DOHH2 (cell line): ENCODE measurements around the gene GLB1L2.

Source experiments
- H3F3A ChIP-seq: fragments of 200-600 bp; sonication (generic), shearing (Covaris generic); 2 replicates; pipeline ENCODE4 v1.6.0; 2016; ENCODE audit warnings: antibody characterized with exemption, mild to moderate bottlenecking; ENCODE audit not compliant: control insufficient read depth, insufficient read depth
- H3K27ac ChIP-seq: fragments of 200-600 bp; sonication (generic); 2 replicates; pipeline ENCODE4 v1.5.1; 2014; ENCODE audit warnings: low read depth, mild to moderate bottlenecking, low read length, moderate library complexity
- H3K27me3 ChIP-seq: fragments of 200-600 bp; sonication (generic); 2 replicates; pipeline ENCODE4 v1.6.1; 2014; ENCODE audit warnings: mild to moderate bottlenecking, low read length, mixed read lengths; ENCODE audit not compliant: control insufficient read depth
- H3K36me3 ChIP-seq: fragments of 200-600 bp; sonication (generic); 2 replicates; pipeline ENCODE4 v1.6.1; 2014; ENCODE audit warnings: mild to moderate bottlenecking, low read length, moderate library complexity, mixed read lengths; ENCODE audit not compliant: control insufficient read depth
- H3K4me1 ChIP-seq: fragments of 200-600 bp; sonication (generic); 2 replicates; pipeline ENCODE4 v1.6.1; 2014; ENCODE audit warnings: mild to moderate bottlenecking, low read length, mixed read lengths; ENCODE audit not compliant: control insufficient read depth
- H3K4me2 ChIP-seq: fragments of 200-600 bp; sonication (generic); 2 replicates; pipeline ENCODE4 v1.6.0; 2014; ENCODE audit warnings: mild to moderate bottlenecking, low read length, moderate library complexity
- H3K4me3 ChIP-seq: fragments of 200-600 bp; sonication (generic); 2 replicates; pipeline ENCODE4 v1.5.1; 2014; ENCODE audit warnings: mild to moderate bottlenecking, low read length, mixed read lengths
- H3K79me2 ChIP-seq: fragments of 200-600 bp; sonication (generic); 2 replicates; pipeline ENCODE4 v1.6.1; 2014; ENCODE audit warnings: mild to moderate bottlenecking, low read length, mixed read lengths; ENCODE audit not compliant: control insufficient read depth
- H3K9me2 ChIP-seq: fragments of 200-600 bp; sonication (generic); replicated peaks from 2 replicates; pipeline ENCODE4 v1.6.1; 2014; ENCODE audit warnings: mild to moderate bottlenecking, low read length, mixed read lengths; ENCODE audit not compliant: control insufficient read depth
- H3K9me3 ChIP-seq: fragments of 200-600 bp; sonication (generic); 2 replicates; pipeline ENCODE4 v1.6.1; 2014; ENCODE audit warnings: antibody characterized with exemption, low read length, mixed read lengths; ENCODE audit not compliant: control insufficient read depth, insufficient read depth
- H4K20me1 ChIP-seq: fragments of 200-600 bp; sonication (generic); 2 replicates; pipeline ENCODE4 v1.6.0; 2014; ENCODE audit warnings: low read depth, mild to moderate bottlenecking, antibody characterized with exemption, low read length, moderate library complexity; ENCODE audit not compliant: control insufficient read depth, insufficient read depth
- CTCF ChIP-seq: fragments of 200-600 bp; sonication (generic); IDR thresholded peaks from one replicate; pipeline ENCODE4 v1.5.1; 2014; ENCODE audit warnings: antibody characterized with exemption, mild to moderate bottlenecking, low read depth, low read length; ENCODE audit not compliant: poor library complexity, severe bottlenecking
- EZH2phosphoT487 ChIP-seq: fragments of 200-600 bp; sonication (generic); IDR thresholded peaks from 2 replicates; pipeline ENCODE4 v1.6.1; 2017; ENCODE audit warnings: borderline replicate concordance, mild to moderate bottlenecking, antibody characterized with exemption, low read length, moderate library complexity, mixed read lengths

The GLB1L2 gene

DNA sequence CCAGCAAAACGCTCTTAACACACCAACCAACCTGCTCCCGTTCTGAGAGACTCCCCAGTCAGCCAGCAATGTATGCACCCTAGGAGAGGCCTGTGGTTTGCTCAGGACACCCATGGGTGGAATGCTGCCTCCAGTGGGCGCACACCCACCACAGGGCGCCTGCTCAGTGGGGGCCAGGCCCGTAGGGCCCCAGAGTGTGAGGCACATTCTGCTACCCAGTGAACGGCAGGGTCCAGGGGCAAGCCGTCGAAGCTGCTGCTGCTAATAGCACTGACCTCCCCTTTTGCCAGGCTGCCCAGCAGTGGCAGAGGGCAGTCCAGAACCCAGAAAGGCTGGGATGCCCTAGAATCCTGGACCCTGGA lies 67.5 kb downstream of the GLB1L2 start:
- Histone ChIP-seq H3K4me2 (no peak overlapping the region), H3K4me1 (no peaks in the 10 kb centered on the region), H4K20me1 (no peaks in the 10 kb centered on the region), H3K27me3 (no peaks in the 10 kb centered on the region), H3K9me3 (no peaks in the 10 kb centered on the region), H3K9me2 (no peaks in the 10 kb centered on the region), H3K79me2 (no peaks in the 10 kb centered on the region), H3F3A (no peaks in the 10 kb centered on the region), H3K36me3 (no peaks in the 10 kb centered on the region), H3K4me3 (no peak overlapping the region), H3K27ac (no peak overlapping the region)
- TF ChIP-seq EZH2phosphoT487 (no peak), CTCF (no peak)

DNA sequence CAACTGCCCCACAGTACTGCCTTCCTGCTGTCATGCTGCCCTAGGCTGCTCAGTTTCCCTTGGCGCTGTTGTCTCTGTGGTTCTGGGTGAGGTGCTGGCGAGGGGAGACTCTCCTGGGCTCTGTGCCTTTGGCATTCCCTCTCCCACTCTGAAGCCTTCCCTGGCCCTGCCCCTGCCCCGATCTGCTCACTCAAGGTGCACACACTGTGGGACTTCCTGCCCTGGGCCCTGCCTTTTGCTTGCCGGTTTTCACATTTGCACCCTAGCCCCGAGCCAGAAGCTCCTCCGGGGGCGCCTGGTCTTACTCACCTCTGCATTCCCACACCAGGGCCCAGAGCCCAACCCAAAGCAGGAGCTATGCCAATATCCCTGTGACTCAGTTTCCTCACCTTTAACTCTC lies 68.2 kb downstream of the GLB1L2 start:
- TF ChIP-seq EZH2phosphoT487 = no peak
- TF ChIP-seq CTCF = no peak
- no peaks in the 10 kb centered on the region for H3K79me2 ChIP-seq
- H3K36me3 ChIP-seq = no peaks in the 10 kb centered on the region
- no peaks in the 10 kb centered on the region for H3K9me2 ChIP-seq
- H3K27me3 ChIP-seq = no peaks in the 10 kb centered on the region
- no peak overlapping the region for H3K27ac ChIP-seq
- no peaks in the 10 kb centered on the region for H4K20me1 ChIP-seq
- no peaks in the 10 kb centered on the region for H3F3A ChIP-seq
- no peaks in the 10 kb centered on the region for H3K9me3 ChIP-seq
- no peaks in the 10 kb centered on the region for H3K4me1 ChIP-seq
- no peak overlapping the region for H3K4me2 ChIP-seq
- H3K4me3 ChIP-seq = no peak overlapping the region

- Histone ChIP-seq H3K27ac (no peak overlapping the region), H3K27me3 (no peaks in the 10 kb centered on the region), H3K9me3 (no peaks in the 10 kb centered on the region), H3K4me3 (no peak overlapping the region), H3K9me2 (no peaks in the 10 kb centered on the region), H3F3A (no peaks in the 10 kb centered on the region), H3K4me2 (no peak overlapping the region), H3K79me2 (no peaks in the 10 kb centered on the region), H3K4me1 (no peaks in the 10 kb centered on the region), H4K20me1 (no peaks in the 10 kb centered on the region), H3K36me3 (no peaks in the 10 kb centered on the region)
- TF ChIP-seq CTCF (no peak), EZH2phosphoT487 (no peak)
Measured at GRCh38 chr11:134401825-134402809, 70.3 kb downstream of the GLB1L2 start.
